ENCODE measurements around the gene FAM20B. TPM values are rescaled to one million over a fixed set of nuclear protein-coding genes. Genes with fewer than 3 reads are reported as not detected.

FAM20B gene
- total and polyA plus RNA-seq, 2 of the 8 experiments (the other 6 are each of a cell fraction or from before 2014, with no cell fraction given), result 8.3 to 36.6 TPM

GRCh38 chr1:179026813-179027669 is 1.3 kb downstream of the FAM20B start:
- Histone ChIP-seq H4K91ac (replicated peaks; ENCODE audit: insufficient read length, low read length) (no peak overlapping the region), H3K14ac (ENCODE audit: insufficient read length) (no peak overlapping the region), H3K4me2 (ENCODE audit: insufficient read depth in 1 of 2, low read depth in 2 of 2, low read length in 2 of 2) (peak overlapping the region; percentile 82 to 85), H3K27ac (ENCODE audit: low read depth, low read length) (peak overlapping the region; percentile 86; the same call in 1 of the 2 replicates), H3K36me3 (ENCODE audit: control insufficient read depth in 2 of 4, insufficient read depth in 4 of 4, low read length in 3 of 4) (no peaks in the 10 kb centered on the region), H3K4me1 (replicated peaks in 1 of 4; ENCODE audit: control insufficient read depth in 3 of 4, insufficient read depth in 4 of 4, low read length in 3 of 4) (peaks cover 0 to 12% (median 6%) of the 10 kb centered on the region in 4 experiments; a peak in 3 of 7 replicates), H3K56ac (replicated peaks; ENCODE audit: insufficient read length, low read depth, low read length) (peak overlapping the region; percentile 13), H3K23me2 (ENCODE audit: low read depth, low read length) (peaks cover 4% of the 10 kb centered on the region; the same call in 1 of the 2 replicates), H3K79me1 (ENCODE audit: low read depth, low read length) (no peaks in the 10 kb centered on the region), H2BK20ac (ENCODE audit: low read length) (no peak overlapping the region), H3K27me3 (replicated peaks in 1 of 4; ENCODE audit: control insufficient read depth in 3 of 4, extremely low read depth in 1 of 4, insufficient read depth in 3 of 4, low read length in 3 of 4) (no peaks in the 10 kb centered on the region), H3K79me2 (ENCODE audit: control insufficient read depth in 1 of 2, insufficient read depth in 2 of 2, low read length in 2 of 2) (peaks cover 0 to 52% of the 10 kb centered on the region in 2 experiments; a peak in 2 of 4 replicates), H2BK120ac (replicated peaks; ENCODE audit: low read depth, low read length) (no peak overlapping the region), H2BK15ac (ENCODE audit: low read length) (no peak overlapping the region), H2BK5ac (ENCODE audit: low read depth, low read length) (0 out of 2 replicates have a peak overlapping the region, but pooled peaks have one; percentile 76), H3K9ac (replicated peaks in 1 of 4; ENCODE audit: extremely low read depth in 1 of 4, low read depth in 3 of 4, low read length in 3 of 4) (peak overlapping the region in 3 of 4 experiments; percentile 75 to 88 (median 78); a peak in 6 of 7 replicates), H3K4me3 (ENCODE audit: extremely low read depth in 1 of 4, insufficient read depth in 2 of 4, low read depth in 3 of 4, low read length in 4 of 4) (peak overlapping the region; percentile 74 to 98 (median 86)), H3K18ac (ENCODE audit: extremely low read depth, low read length) (no peak overlapping the region), H2AFZ (ENCODE audit: low read length) (peak overlapping the region; percentile 55; the same call in 1 of the 2 replicates), H3K4ac (replicated peaks; ENCODE audit: insufficient read length, low read depth, low read length) (peak overlapping the region; percentile 36), H4K8ac (ENCODE audit: extremely low read depth, insufficient read depth, low read length) (no peak overlapping the region), H4K5ac (ENCODE audit: insufficient read length, low read depth, low read length) (no peak overlapping the region), H2AK5ac (ENCODE audit: low read depth, low read length) (no peak overlapping the region), H2BK12ac (ENCODE audit: low read depth, low read length) (no peak overlapping the region), H3K23ac (ENCODE audit: insufficient read length) (no peak overlapping the region), H3K9me3 (ENCODE audit: insufficient read depth in 2 of 2, low read depth in 1 of 2, low read length in 1 of 2) (no peaks in the 10 kb centered on the region), H4K20me1 (replicated peaks in 1 of 2; ENCODE audit: control insufficient read depth in 1 of 2, insufficient read depth in 2 of 2, low read length in 2 of 2) (peaks cover 0 to 5% of the 10 kb centered on the region in 2 experiments)
- no peak for FAIRE-seq
- ChIA-PET CTCF (ENCODE audit: partially characterized antibody) (interaction anchor here (1.1 to 1.7 kb wide), 2 partner anchors 25 to 525 kb away, joined by 3 to 4 read pairs; no protein-coding TSS in a partner anchor), POLR2A (ENCODE audit: partially characterized antibody) (interaction anchor here (0.9 to 3.0 kb wide), 3 partner anchors 13 to 18 kb away, joined by 3 to 7 read pairs (median 3); no protein-coding TSS in a partner anchor)
- WGBS, 2 experiments (ENCODE audit: extremely low coverage in 1 of 2, insufficient coverage in 1 of 2, insufficient read length in 1 of 2, insufficient replicate concordance in 2 of 2, low coverage in 1 of 2, low lambda C conversion rate in 2 of 2, missing lambda C conversion rate in 1 of 2), result 45% methylated on average over 11 of the region's 11 CpGs; no CpG with 5 or more reads in 1 of the 2 experiments
- DNase-seq (ENCODE audit: low read depth in 1 of 2, low spot score in 2 of 2), result no peak
- no peak for TF ChIP-seq ATF2 (IDR thresholded peaks at IDR 0.05; ENCODE audit: low read length)
